HepG2 (cell line): ENCODE measurements around the gene KIFAP3. TPM values are rescaled to one million over a fixed set of nuclear protein-coding genes. Genes with fewer than 3 reads are reported as not detected.

ENCODE experiments used
- BCLAF1 ChIP-seq: fragments of 450-650 bp; IDR thresholded peaks from 2 replicates; pipeline ENCODE4 v1.6.1; 2017; ENCODE audit warnings: mild to moderate bottlenecking
- CHD2 ChIP-seq: IDR thresholded peaks from 2 replicates; pipeline ENCODE4 v1.6.1; 2011; ENCODE audit warnings: low read depth, low read length, improper control_type of control experiment
- KDM1A ChIP-seq: IDR thresholded peaks from 2 replicates; pipeline ENCODE4 v1.6.1; 2016; ENCODE audit warnings: missing compliant biosample characterization
- KDM4B ChIP-seq: sonication (generic); formaldehyde crosslinking; IDR thresholded peaks from 2 replicates; pipeline ENCODE4 v1.4.0; 2020; ENCODE audit warnings: missing genetic modification reagents
- MAZ ChIP-seq, 2 experiments: sonication (generic) in 1 of 2; formaldehyde crosslinking in 1 of 2; IDR thresholded peaks; 2 replicates each; pipeline versions ENCODE4 v1.5.0 to v1.6.1; 2012 to 2020; ENCODE audit warnings: low read depth in 2 of 2, mild to moderate bottlenecking in 2 of 2, borderline replicate concordance in 1 of 2, improper control_type of control experiment in 1 of 2, low read length in 1 of 2, missing genetic modification reagents in 1 of 2, moderate library complexity in 1 of 2
- MEIS2 ChIP-seq: sonication (generic); formaldehyde crosslinking; IDR thresholded peaks from 2 replicates; pipeline ENCODE4 v1.9.0; 2021; ENCODE audit warnings: mild to moderate bottlenecking, missing genetic modification reagents
- SMARCC2 ChIP-seq: fragments of 450-650 bp; IDR thresholded peaks from 2 replicates; pipeline ENCODE4 v1.6.1; 2017; ENCODE audit warnings: antibody characterized with exemption, mild to moderate bottlenecking
- SRSF1 ChIP-seq: fragments of 200-400 bp; formaldehyde crosslinking; optimal IDR thresholded peaks from 2 replicates; pipeline ENCODE3; 2017; ENCODE audit warnings: mild to moderate bottlenecking, low read depth, low read length, moderate library complexity
- TAF1 ChIP-seq: sonication (generic); formaldehyde crosslinking; IDR thresholded peaks from 2 replicates; pipeline ENCODE4 v1.4.0; 2020; ENCODE audit warnings: missing genetic modification reagents
- ZBTB3 ChIP-seq: sonication (generic); formaldehyde crosslinking; IDR thresholded peaks from 2 replicates; pipeline ENCODE4 v1.4.0; 2020; ENCODE audit warnings: low read depth, mild to moderate bottlenecking, moderate library complexity, missing genetic modification reagents, borderline replicate concordance
- ZBTB49 ChIP-seq: sonication (generic); formaldehyde crosslinking; IDR thresholded peaks from 2 replicates; pipeline ENCODE4 v1.4.0; 2020; ENCODE audit warnings: missing genetic modification reagents, borderline replicate concordance
- ZMYM4 ChIP-seq: sonication (generic); formaldehyde crosslinking; IDR thresholded peaks from 2 replicates; pipeline ENCODE4 v1.8.1; 2023; ENCODE audit warnings: mild to moderate bottlenecking, missing genetic modification reagents
- ZNF44 ChIP-seq: sonication (generic); formaldehyde crosslinking; IDR thresholded peaks from 2 replicates; pipeline ENCODE4 v1.5.1; 2020; ENCODE audit warnings: mild to moderate bottlenecking, missing genetic modification reagents
- ZNF501 ChIP-seq: sonication (generic); formaldehyde crosslinking; IDR thresholded peaks from 2 replicates; pipeline ENCODE4 v1.5.1; 2020; ENCODE audit warnings: mild to moderate bottlenecking, moderate library complexity, missing genetic modification reagents
- ZNF607 ChIP-seq: sonication (generic); formaldehyde crosslinking; IDR thresholded peaks from 2 replicates; pipeline ENCODE4 v1.5.1; 2020; ENCODE audit warnings: missing genetic modification reagents, mild to moderate bottlenecking, borderline replicate concordance
- ZNF772 ChIP-seq: sonication (generic); formaldehyde crosslinking; IDR thresholded peaks from 2 replicates; pipeline ENCODE4 v1.5.0; 2020; ENCODE audit warnings: mild to moderate bottlenecking, missing genetic modification reagents
- ZNF839 ChIP-seq: sonication (generic); formaldehyde crosslinking; IDR thresholded peaks from 2 replicates; pipeline ENCODE4 v1.4.0; 2020; ENCODE audit warnings: missing genetic modification reagents, mild to moderate bottlenecking, borderline replicate concordance
- polyA plus RNA-seq, 8 experiments: library from polyadenylated mRNA; depleted of rRNA in 3 of 8; stranded (reverse) in 7 of 8; unstranded in 1 of 8; fragments of >200 nt; fragmentation: Illumina TruSeq in 4 of 8; extraction: Trizol in 4 of 8; gene quantifications; 2 replicates each; pipeline versions ENCODE4 v1.2.1 to v1.2.3, GENCODE V29; 2011 to 2016; ENCODE audit warnings: low read depth in 4 of 8, missing spikeins in 1 of 8, mixed read lengths in 1 of 8; ENCODE audit not compliant: insufficient read depth in 1 of 8
- total RNA-seq, 5 experiments: library from RNA; depleted of rRNA; stranded (reverse); fragments of >200 nt; fragmentation: Illumina TruSeq; extraction: Trizol; gene quantifications; 2 replicates each; pipeline ENCODE4 v1.2.3, GENCODE V29; 2016; ENCODE audit warnings: low read depth in 1 of 5
- TF ChIP-seq, protein P1 (sequence below): sonication (generic); formaldehyde crosslinking; IDR thresholded peaks from 2 replicates; pipeline ENCODE4 v1.8.0; 2022; ENCODE audit warnings: mild to moderate bottlenecking, missing genetic modification reagents, moderate library complexity
- TF ChIP-seq, protein P2 (sequence below): sonication (generic); formaldehyde crosslinking; IDR thresholded peaks from 2 replicates; pipeline ENCODE4 v1.4.0; 2020; ENCODE audit warnings: missing genetic modification reagents, borderline replicate concordance
- TF ChIP-seq, protein P3 (sequence below): IDR thresholded peaks from 2 replicates; pipeline ENCODE4 v1.6.1; 2016; ENCODE audit warnings: control low read depth

KIFAP3 gene
- total and polyA plus RNA-seq, 2 of the 13 experiments (the other 11 are each of a cell fraction or from before 2014, with no cell fraction given): 3.4 to 10.0 TPM

DNA sequence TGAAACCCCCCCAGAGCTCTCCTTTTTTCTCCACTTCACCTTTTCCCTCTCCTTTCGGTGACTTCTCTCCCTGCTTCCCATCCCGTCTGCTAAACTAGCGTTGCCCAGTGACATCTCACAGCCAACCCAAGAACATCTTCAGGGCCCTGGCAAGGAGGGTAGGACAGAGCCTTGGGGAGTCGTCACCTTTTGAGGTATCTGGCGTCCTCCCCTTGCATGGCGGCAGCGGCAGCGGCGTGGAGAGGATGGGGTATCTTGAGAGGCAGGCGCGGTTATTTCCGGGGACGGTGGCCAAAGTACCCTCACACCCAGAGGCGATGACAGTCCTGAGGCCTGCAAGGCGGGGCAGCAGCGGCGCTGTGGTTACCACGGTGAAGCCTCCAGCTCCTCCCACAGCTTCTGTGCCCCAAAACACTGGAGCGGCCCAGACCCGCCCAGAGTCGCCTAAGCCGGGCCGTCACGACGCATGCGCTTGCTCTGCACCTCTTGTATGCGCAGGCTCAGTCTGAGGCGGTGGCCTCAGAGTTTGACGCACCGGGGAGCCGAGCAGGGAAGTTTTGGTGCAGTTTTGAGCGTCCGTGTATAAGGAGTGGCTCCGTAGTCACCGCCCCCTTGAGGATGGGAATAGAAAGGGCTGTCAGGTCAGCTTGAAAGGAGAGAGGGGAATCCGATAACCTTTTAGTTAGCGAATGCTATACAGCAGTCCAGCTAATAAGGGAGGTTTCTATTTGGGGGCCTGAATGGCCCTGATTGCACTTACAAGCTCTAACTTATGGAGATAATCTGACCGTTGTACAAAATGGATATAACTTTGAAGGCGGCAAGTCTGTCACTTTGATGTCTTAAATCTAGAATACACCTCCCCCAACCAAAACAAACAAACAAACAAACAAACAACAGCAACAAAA, at the start of gene KIFAP3 (continued):
- TF ChIP-seq ZBTB49 (CRISPR knock-in tag) (no peak), ZNF839 (no peak), KDM4B (no peak), BCLAF1 (no peak), ZNF44 (peak; percentile 13; the same call in 1 of the 2 replicates), ZNF772 (CRISPR knock-in tag) (peak; percentile 39; the same call in 1 of the 2 replicates), ZNF607 (CRISPR knock-in tag) (no peak), TAF1 (CRISPR knock-in tag) (peak; percentile 51; the same call in 1 of the 2 replicates), KDM1A (no peak), ZBTB3 (CRISPR knock-in tag) (no peak), MAZ (IDR thresholded peaks at IDR 0.05; ENCODE audit: borderline replicate concordance, low read depth, low read length) (peak; percentile 52; the same call in 1 of the 2 replicates), MAZ (CRISPR knock-in tag; IDR thresholded peaks at IDR 0.05; ENCODE audit: low read depth) (no peak; the same call in 1 of the 2 replicates), CHD2 (no peak), ZNF501 (CRISPR knock-in tag) (peak; percentile 80; the same call in 1 of the 2 replicates), ZMYM4 (CRISPR knock-in tag) (peak; percentile 97), SRSF1 (no peak), SMARCC2 (no peak), MEIS2 (no peak)
- TF ChIP-seq, protein P1, sequence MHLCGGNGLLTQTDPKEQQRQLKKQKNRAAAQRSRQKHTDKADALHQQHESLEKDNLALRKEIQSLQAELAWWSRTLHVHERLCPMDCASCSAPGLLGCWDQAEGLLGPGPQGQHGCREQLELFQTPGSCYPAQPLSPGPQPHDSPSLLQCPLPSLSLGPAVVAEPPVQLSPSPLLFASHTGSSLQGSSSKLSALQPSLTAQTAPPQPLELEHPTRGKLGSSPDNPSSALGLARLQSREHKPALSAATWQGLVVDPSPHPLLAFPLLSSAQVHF (CRISPR knock-in tag): no peak
- TF ChIP-seq, protein P2, sequence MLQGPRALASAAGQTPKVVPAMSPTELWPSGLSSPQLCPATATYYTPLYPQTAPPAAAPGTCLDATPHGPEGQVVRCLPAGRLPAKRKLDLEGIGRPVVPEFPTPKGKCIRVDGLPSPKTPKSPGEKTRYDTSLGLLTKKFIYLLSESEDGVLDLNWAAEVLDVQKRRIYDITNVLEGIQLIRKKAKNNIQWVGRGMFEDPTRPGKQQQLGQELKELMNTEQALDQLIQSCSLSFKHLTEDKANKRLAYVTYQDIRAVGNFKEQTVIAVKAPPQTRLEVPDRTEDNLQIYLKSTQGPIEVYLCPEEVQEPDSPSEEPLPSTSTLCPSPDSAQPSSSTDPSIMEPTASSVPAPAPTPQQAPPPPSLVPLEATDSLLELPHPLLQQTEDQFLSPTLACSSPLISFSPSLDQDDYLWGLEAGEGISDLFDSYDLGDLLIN (CRISPR knock-in tag): no peak
- TF ChIP-seq, protein P3, sequence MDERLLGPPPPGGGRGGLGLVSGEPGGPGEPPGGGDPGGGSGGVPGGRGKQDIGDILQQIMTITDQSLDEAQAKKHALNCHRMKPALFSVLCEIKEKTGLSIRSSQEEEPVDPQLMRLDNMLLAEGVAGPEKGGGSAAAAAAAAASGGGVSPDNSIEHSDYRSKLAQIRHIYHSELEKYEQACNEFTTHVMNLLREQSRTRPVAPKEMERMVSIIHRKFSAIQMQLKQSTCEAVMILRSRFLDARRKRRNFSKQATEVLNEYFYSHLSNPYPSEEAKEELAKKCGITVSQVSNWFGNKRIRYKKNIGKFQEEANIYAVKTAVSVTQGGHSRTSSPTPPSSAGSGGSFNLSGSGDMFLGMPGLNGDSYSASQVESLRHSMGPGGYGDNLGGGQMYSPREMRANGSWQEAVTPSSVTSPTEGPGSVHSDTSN (CRISPR knock-in tag): no peak
